SK-N-SH (cell line): ENCODE results near the gene CCDC116. TPM values are rescaled to one million over a fixed set of nuclear protein-coding genes. Genes with fewer than 3 reads are reported as not detected.

Source experiments
- CTCF ChIA-PET: fragments of 300-600, 350-600 bp; formaldehyde crosslinking; extraction: SDS; loops from one replicate; lab custom pipeline; 2021; lab: Yijun Ruan, JAX
- POLR2A ChIA-PET: fragments of 350-600 bp; sonication (Branson Sonifier 250); formaldehyde crosslinking; extraction: SDS; loops from one replicate; lab custom pipeline; 2020; ENCODE audit warnings: antibody characterized with exemption, inconsistent platforms; lab: Yijun Ruan, JAX
- DNase-seq: peaks from one replicate; pipeline ENCODE4 v3.0.0; 2012
- H2AFZ ChIP-seq: fragments of 200-600 bp; sonication (generic); 2 replicates; pipeline ENCODE4 v1.8.1; 2016; ENCODE audit warnings: antibody characterized with exemption, mild to moderate bottlenecking, low read depth
- H3F3A ChIP-seq: fragments of 200-600 bp; sonication (generic); replicated peaks from 2 replicates; pipeline ENCODE3; 2016; ENCODE audit warnings: antibody characterized with exemption, mild to moderate bottlenecking; ENCODE audit not compliant: insufficient read depth
- H3K27ac ChIP-seq, 2 experiments: fragments of 200-500 bp in 1 of 2; fragments of 200-600 bp in 1 of 2; sonication (Bioruptor generic) in 1 of 2; sonication (generic), shearing (Covaris generic) in 1 of 2; 2 replicates each; pipeline versions ENCODE4 v1.5.1 to v1.6.1; 2014 to 2016; ENCODE audit warnings: low read depth in 2 of 2, inconsistent platforms in 1 of 2, low read length in 1 of 2, mild to moderate bottlenecking in 1 of 2, mixed read lengths in 1 of 2
- H3K27me3 ChIP-seq: fragments of 200-600 bp; sonication (generic), shearing (Covaris generic); 2 replicates; pipeline ENCODE4 v1.6.1; 2016; ENCODE audit warnings: mixed run types; ENCODE audit not compliant: insufficient read depth
- H3K36me3 ChIP-seq, 2 experiments: fragments of 200-500 bp in 1 of 2; fragments of 200-600 bp in 1 of 2; sonication (Bioruptor generic) in 1 of 2; sonication (generic) in 1 of 2; replicated peaks in 1 of 2; 2 replicates each; pipeline versions ENCODE3 to v1.5.1; 2014 to 2016; ENCODE audit warnings: low read length in 1 of 2, mild to moderate bottlenecking in 1 of 2; ENCODE audit not compliant: insufficient read depth in 2 of 2, control insufficient read depth in 1 of 2
- H3K4me1 ChIP-seq, 2 experiments: fragments of 200-500 bp in 1 of 2; fragments of 200-600 bp in 1 of 2; sonication (Bioruptor generic) in 1 of 2; sonication (generic), shearing (Covaris generic) in 1 of 2; 2 replicates each; pipeline versions ENCODE4 v1.5.1 to v1.6.1; 2014 to 2016; ENCODE audit warnings: low read depth in 1 of 2, low read length in 1 of 2, mixed run types in 1 of 2; ENCODE audit not compliant: insufficient read depth in 2 of 2, control insufficient read depth in 1 of 2
- H3K4me2 ChIP-seq: fragments of 200-600 bp; sonication (generic), shearing (Covaris generic); 2 replicates; pipeline ENCODE4 v1.6.1; 2017; ENCODE audit warnings: mixed run types
- H3K4me3 ChIP-seq, 2 experiments: fragments of 200-500 bp in 1 of 2; fragments of 200-600 bp in 1 of 2; sonication (Bioruptor generic) in 1 of 2; sonication (generic), shearing (Covaris generic) in 1 of 2; 2 replicates each; pipeline versions ENCODE4 v1.5.1 to v1.8.1; 2014 to 2016; ENCODE audit warnings: low read depth in 2 of 2, inconsistent platforms in 1 of 2, low read length in 1 of 2, mild to moderate bottlenecking in 1 of 2, mixed read lengths in 1 of 2, moderate library complexity in 1 of 2
- H3K79me2 ChIP-seq: fragments of 200-600 bp; sonication (generic); 2 replicates; pipeline ENCODE4 v1.8.1; 2017; ENCODE audit warnings: mild to moderate bottlenecking; ENCODE audit not compliant: insufficient read depth
- H3K9ac ChIP-seq: fragments of 200-600 bp; sonication (generic); 2 replicates; pipeline ENCODE4 v1.6.1; 2017; ENCODE audit warnings: mixed run types
- H3K9me2 ChIP-seq: fragments of 200-600 bp; sonication (generic); 2 replicates; pipeline ENCODE4 v1.6.1; 2017; ENCODE audit warnings: mixed run types
- H3K9me3 ChIP-seq: fragments of 200-600 bp; sonication (generic); 2 replicates; pipeline ENCODE4 v1.6.1; 2017; ENCODE audit warnings: mixed run types, mild to moderate bottlenecking, moderate library complexity
- H4K20me1 ChIP-seq: fragments of 200-600 bp; sonication (generic); 2 replicates; pipeline ENCODE4 v1.6.1; 2017; ENCODE audit warnings: mild to moderate bottlenecking, mixed run types; ENCODE audit not compliant: insufficient read depth
- CHD2 ChIP-seq: fragments of 150-350 bp; IDR thresholded peaks from 2 replicates; pipeline ENCODE4 v1.6.1; 2018; ENCODE audit warnings: low read length; ENCODE audit not compliant: partially characterized antibody
- EP300 ChIP-seq, 2 experiments: IDR thresholded peaks; 2 replicates each; pipeline versions ENCODE4 v1.4.0 to v1.6.1; 2012; ENCODE audit warnings: borderline replicate concordance in 1 of 2, low read depth in 1 of 2, low read length in 1 of 2
- FOSL2 ChIP-seq: IDR thresholded peaks from 2 replicates; pipeline ENCODE4 v1.4.0; 2012; ENCODE audit warnings: low read depth, mild to moderate bottlenecking, moderate library complexity, borderline replicate concordance
- GABPA ChIP-seq: IDR thresholded peaks from 2 replicates; pipeline ENCODE4 v1.4.0; 2012; ENCODE audit warnings: low read depth, mild to moderate bottlenecking
- GATA2 ChIP-seq: sonication (generic); formaldehyde crosslinking; IDR thresholded peaks from 2 replicates; pipeline ENCODE4 v1.5.0; 2020; ENCODE audit warnings: mild to moderate bottlenecking, missing genetic modification reagents
- JUND ChIP-seq: IDR thresholded peaks from 2 replicates; pipeline ENCODE4 v1.4.0; 2012
- MAX ChIP-seq: IDR thresholded peaks from 2 replicates; pipeline ENCODE4 v1.4.0; 2012; ENCODE audit warnings: low read depth
- NFIC ChIP-seq: IDR thresholded peaks from 2 replicates; pipeline ENCODE4 v1.4.0; 2012; ENCODE audit warnings: borderline replicate concordance
- NRF1 ChIP-seq: IDR thresholded peaks from 2 replicates; pipeline ENCODE4 v1.6.1; 2012; ENCODE audit warnings: low read depth, mild to moderate bottlenecking, low read length
- PBX3 ChIP-seq: IDR thresholded peaks from 2 replicates; pipeline ENCODE4; 2012
- RCOR1 ChIP-seq: fragments of 150-350 bp; IDR thresholded peaks from 2 replicates; pipeline ENCODE4 v1.6.1; 2017; ENCODE audit warnings: antibody characterized with exemption, low read length
- REST ChIP-seq: IDR thresholded peaks from 2 replicates; pipeline ENCODE4 v1.6.1; 2012; ENCODE audit warnings: mild to moderate bottlenecking, low read depth, low read length, moderate library complexity
- RFX5 ChIP-seq: IDR thresholded peaks from 2 replicates; pipeline ENCODE4 v1.6.1; 2012; ENCODE audit warnings: mild to moderate bottlenecking, improper control_type of control experiment, low read length
- SMC3 ChIP-seq: IDR thresholded peaks from 2 replicates; pipeline ENCODE4 v1.6.1; 2012; ENCODE audit warnings: low read depth, low read length, improper control_type of control experiment
- TAF1 ChIP-seq: IDR thresholded peaks from 2 replicates; pipeline ENCODE4 v1.6.1; 2012; ENCODE audit warnings: low read depth, mild to moderate bottlenecking, low read length, moderate library complexity, borderline replicate concordance
- ZBTB33 ChIP-seq: IDR thresholded peaks from 2 replicates; pipeline ENCODE4 v1.4.0; 2012; ENCODE audit warnings: low read depth, borderline replicate concordance
- WGBS: methylation state at CpG from one replicate; pipeline ENCODE4 v1.1.6; 2017; ENCODE audit warnings: low lambda C conversion rate; 5-methylcytosine and 5-hydroxymethylcytosine counted together
- polyA plus RNA-seq, 3 experiments: library from polyadenylated mRNA; depleted of rRNA; stranded (reverse); fragments of >200 nt; gene quantifications; 2 replicates each; pipeline ENCODE4 v1.2.3, GENCODE V29; 2012
- TF ChIP-seq, protein P1 (sequence below): fragments of 150-350 bp; IDR thresholded peaks from 2 replicates; pipeline ENCODE4 v1.6.1; 2017; ENCODE audit warnings: antibody characterized with exemption, low read length, low read depth, borderline replicate concordance
- TF ChIP-seq, protein P2 (sequence below): fragments of 150-350 bp; IDR thresholded peaks from 2 replicates; pipeline ENCODE4 v1.6.1; 2016; ENCODE audit warnings: mild to moderate bottlenecking, low read depth, low read length

The CCDC116 gene
- polyA plus RNA-seq, 1 of the 3 experiments (the other 2 are of a cell fraction) = 0.28 TPM

DNA sequence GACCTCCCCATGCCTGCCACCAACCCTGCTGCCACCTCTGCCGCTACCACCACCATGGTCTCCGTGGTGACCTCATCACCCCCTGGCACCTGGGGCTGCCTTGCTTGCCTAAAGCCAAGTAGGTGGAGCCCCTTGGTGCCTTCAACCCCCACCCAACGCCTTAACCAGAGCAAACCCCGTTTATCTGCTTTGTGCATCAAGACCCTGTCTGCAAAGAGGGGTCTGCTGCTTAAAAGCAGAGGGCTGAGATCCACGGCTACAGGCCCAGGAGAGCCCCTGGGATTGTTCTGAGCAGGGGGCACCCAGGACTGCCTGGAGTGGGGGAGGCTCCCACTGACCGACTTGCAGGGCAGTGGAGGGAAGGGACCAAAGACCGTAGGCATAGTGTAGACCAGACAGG, 28.3 kb downstream of the CCDC116 start:
- Histone ChIP-seq H3K27ac (no peak overlapping the region), H3K79me2 (0 out of 2 replicates have a peak, but pooled peaks cover 3% of the 10 kb centered on the region), H3K9me3 (no peaks in the 10 kb centered on the region), H2AFZ (no peak overlapping the region), H3K9me2 (no peaks in the 10 kb centered on the region), H3K4me3 (no peak overlapping the region), H3F3A (peaks cover 20% of the 10 kb centered on the region), H4K20me1 (no peaks in the 10 kb centered on the region), H3K27me3 (no peaks in the 10 kb centered on the region), H3K9ac (no peak overlapping the region), H3K4me1 (peaks cover 0 to 8% of the 10 kb centered on the region in 2 experiments; a peak in 1 of 4 replicates), H3K4me2 (no peak overlapping the region), H3K36me3 (no peaks in the 10 kb centered on the region)
- ChIA-PET CTCF (no interaction called here), POLR2A (no interaction called here)
- DNase-seq = no peak
- TF ChIP-seq MAX (no peak), NFIC (no peak), EP300 (IDR thresholded peaks at IDR 0.05; ENCODE audit: borderline replicate concordance in 1 of 2, low read depth in 1 of 2, low read length in 1 of 2) (no peak), RCOR1 (no peak), JUND (no peak), GATA2 (no peak), PBX3 (no peak), SMC3 (no peak), CHD2 (no peak), ZBTB33 (no peak), GABPA (no peak), RFX5 (no peak), FOSL2 (no peak)
- TF ChIP-seq, protein P1, sequence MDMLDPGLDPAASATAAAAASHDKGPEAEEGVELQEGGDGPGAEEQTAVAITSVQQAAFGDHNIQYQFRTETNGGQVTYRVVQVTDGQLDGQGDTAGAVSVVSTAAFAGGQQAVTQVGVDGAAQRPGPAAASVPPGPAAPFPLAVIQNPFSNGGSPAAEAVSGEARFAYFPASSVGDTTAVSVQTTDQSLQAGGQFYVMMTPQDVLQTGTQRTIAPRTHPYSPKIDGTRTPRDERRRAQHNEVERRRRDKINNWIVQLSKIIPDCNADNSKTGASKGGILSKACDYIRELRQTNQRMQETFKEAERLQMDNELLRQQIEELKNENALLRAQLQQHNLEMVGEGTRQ = no peak
- 84% methylated on average over 6 of the region's 7 CpGs for WGBS

- Histone ChIP-seq H3K4me1 (peaks cover 0 to 8% of the 10 kb centered on the region in 2 experiments; a peak in 1 of 4 replicates), H3K36me3 (no peaks in the 10 kb centered on the region), H3K79me2 (peaks cover 11% of the 10 kb centered on the region), H3K4me3 (no peak overlapping the region), H4K20me1 (no peaks in the 10 kb centered on the region), H3K9ac (no peak overlapping the region), H3K4me2 (no peak overlapping the region), H3K9me3 (no peaks in the 10 kb centered on the region), H3K27me3 (no peaks in the 10 kb centered on the region), H3F3A (peaks cover 9% of the 10 kb centered on the region), H2AFZ (no peak overlapping the region), H3K27ac (no peak overlapping the region), H3K9me2 (no peaks in the 10 kb centered on the region)
- WGBS = 94% methylated on average over 5 of the region's 5 CpGs
- no peak for DNase-seq
- ChIA-PET POLR2A (no interaction called here), CTCF (interaction anchor here (0.6 kb wide), 1 partner anchor 175 kb away, joined by 3 read pairs; no protein-coding TSS in a partner anchor)
- TF ChIP-seq REST (no peak), EP300 (IDR thresholded peaks at IDR 0.05; ENCODE audit: borderline replicate concordance in 1 of 2, low read depth in 1 of 2, low read length in 1 of 2) (no peak), MAX (no peak), GATA2 (no peak), TAF1 (no peak), NRF1 (no peak)
- TF ChIP-seq, protein P2, sequence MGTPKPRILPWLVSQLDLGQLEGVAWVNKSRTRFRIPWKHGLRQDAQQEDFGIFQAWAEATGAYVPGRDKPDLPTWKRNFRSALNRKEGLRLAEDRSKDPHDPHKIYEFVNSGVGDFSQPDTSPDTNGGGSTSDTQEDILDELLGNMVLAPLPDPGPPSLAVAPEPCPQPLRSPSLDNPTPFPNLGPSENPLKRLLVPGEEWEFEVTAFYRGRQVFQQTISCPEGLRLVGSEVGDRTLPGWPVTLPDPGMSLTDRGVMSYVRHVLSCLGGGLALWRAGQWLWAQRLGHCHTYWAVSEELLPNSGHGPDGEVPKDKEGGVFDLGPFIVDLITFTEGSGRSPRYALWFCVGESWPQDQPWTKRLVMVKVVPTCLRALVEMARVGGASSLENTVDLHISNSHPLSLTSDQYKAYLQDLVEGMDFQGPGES = no peak
Measured at GRCh38 chr22:21661991-21662390, 29.4 kb downstream of the CCDC116 start.
